Brain microvascular endothelial cell (primary cell): ENCODE measurements around the gene TNC.

ENCODE experiments used
- DNase-seq: peaks from one replicate; pipeline ENCODE4 v3.0.0-alpha.2; 2020
- H3K27ac ChIP-seq: fragments of 250-450 bp; sonication (Bioruptor Pico); 2 replicates; pipeline ENCODE4 v1.5.1; 2020; ENCODE audit warnings: mild to moderate bottlenecking, moderate library complexity
- H3K27me3 ChIP-seq: fragments of 250-450 bp; sonication (Bioruptor Pico); replicated peaks from 2 replicates; pipeline ENCODE4 v1.5.1; 2020; ENCODE audit warnings: mild to moderate bottlenecking
- H3K36me3 ChIP-seq: fragments of 250-450 bp; sonication (Bioruptor Pico); replicated peaks from 2 replicates; pipeline ENCODE4 v1.5.1; 2020; ENCODE audit warnings: mild to moderate bottlenecking
- H3K4me3 ChIP-seq: 2 replicates; pipeline ENCODE4 v1.5.1; 2011; ENCODE audit warnings: low read depth, mild to moderate bottlenecking, control low read depth, low read length, moderate library complexity
- in situ Hi-C: cut with HindIII; loops from 2 replicates; pipeline ENCODE4 v1.10.0; 2017; ENCODE audit warnings: low sequenced_read_pairs, low pct_ligation_motif_present
- TF ChIP-seq, protein P1 (sequence below): IDR thresholded peaks from 2 replicates; pipeline ENCODE4 v1.5.1; 2011; ENCODE audit warnings: low read depth, mild to moderate bottlenecking, moderate library complexity, low read length, control low read depth, inconsistent platforms; ENCODE audit errors: missing control alignments

Gene TNC

DNA sequence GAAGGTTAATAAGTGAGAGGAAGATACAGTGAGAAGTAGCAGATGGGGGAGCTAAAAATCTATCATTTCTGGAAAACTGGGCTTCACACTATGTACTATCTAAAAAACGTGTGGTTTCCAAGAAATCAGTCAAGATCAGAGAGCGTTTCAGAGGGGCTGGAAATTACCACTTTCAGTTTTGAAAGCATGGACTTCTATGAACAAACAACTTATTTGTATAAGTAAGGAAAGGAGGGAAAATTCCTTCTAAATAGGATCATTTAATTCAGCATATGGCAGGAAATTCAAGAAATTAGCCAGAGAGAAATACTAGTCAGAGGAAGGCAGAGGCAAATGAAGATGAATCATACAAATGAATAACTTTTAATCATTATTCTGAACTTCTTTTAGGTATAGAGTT is 11.3 kb downstream of the TNC start:
- Histone ChIP-seq H3K36me3 (no peaks in the 10 kb centered on the region), H3K4me3 (no peak overlapping the region), H3K27me3 (no peaks in the 10 kb centered on the region), H3K27ac (no peak overlapping the region)
- in situ Hi-C loops, result no loop called here
- no peak for DNase-seq
- TF ChIP-seq, protein P1, sequence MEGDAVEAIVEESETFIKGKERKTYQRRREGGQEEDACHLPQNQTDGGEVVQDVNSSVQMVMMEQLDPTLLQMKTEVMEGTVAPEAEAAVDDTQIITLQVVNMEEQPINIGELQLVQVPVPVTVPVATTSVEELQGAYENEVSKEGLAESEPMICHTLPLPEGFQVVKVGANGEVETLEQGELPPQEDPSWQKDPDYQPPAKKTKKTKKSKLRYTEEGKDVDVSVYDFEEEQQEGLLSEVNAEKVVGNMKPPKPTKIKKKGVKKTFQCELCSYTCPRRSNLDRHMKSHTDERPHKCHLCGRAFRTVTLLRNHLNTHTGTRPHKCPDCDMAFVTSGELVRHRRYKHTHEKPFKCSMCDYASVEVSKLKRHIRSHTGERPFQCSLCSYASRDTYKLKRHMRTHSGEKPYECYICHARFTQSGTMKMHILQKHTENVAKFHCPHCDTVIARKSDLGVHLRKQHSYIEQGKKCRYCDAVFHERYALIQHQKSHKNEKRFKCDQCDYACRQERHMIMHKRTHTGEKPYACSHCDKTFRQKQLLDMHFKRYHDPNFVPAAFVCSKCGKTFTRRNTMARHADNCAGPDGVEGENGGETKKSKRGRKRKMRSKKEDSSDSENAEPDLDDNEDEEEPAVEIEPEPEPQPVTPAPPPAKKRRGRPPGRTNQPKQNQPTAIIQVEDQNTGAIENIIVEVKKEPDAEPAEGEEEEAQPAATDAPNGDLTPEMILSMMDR, result no peak

DNA sequence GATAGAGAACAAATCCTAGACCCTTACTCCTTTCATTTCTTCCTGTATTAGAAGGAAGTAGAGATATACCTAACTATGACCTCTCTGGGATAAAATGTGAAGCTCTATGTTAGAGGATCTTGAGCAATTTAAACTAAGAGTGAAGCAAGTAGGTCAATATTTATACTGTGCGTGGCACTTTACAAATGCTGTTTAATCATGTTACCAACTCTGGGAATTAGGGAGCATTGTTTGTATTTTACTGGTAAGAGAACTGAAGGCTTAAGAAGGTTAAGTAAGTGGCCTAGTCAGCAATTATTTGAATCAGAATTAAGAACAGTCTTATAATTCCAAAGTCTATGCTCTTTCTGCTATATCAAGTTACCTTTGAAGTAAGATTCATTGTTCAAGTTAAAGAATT is 12.0 kb downstream of the TNC start:
- in situ Hi-C loops, result no loop called here
- no peak overlapping the region for H3K27ac ChIP-seq
- TF ChIP-seq, protein P1, result no peak

DNA sequence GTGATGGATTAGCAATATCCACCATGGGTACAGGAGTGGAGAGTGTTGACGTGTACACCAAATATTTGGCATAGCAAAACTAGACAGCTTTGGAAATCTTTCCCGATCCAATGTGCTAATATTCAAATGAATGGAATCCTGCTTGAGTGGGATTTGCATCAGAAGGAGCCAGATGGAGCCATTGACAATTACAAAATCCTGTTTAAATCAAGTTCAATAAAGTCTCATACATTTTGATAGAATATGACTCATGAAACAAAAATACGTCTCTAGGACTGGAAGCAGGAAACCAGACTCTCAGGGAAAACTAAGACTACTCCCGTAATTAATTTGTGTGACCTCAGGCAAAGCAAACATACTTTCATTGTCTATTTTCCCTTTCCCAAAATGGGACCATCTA is 13.0 kb downstream of the TNC start:
- no peaks in the 10 kb centered on the region for H3K27me3 ChIP-seq
- in situ Hi-C loops, result no loop called here
- no peaks in the 10 kb centered on the region for H3K36me3 ChIP-seq
- H3K27ac ChIP-seq, result no peak overlapping the region
- no peak for DNase-seq
- TF ChIP-seq, protein P1, result no peak
- H3K4me3 ChIP-seq, result no peak overlapping the region

More for the DNA sequence above, 12.0 kb downstream of the TNC start:
- H3K4me3 ChIP-seq, result no peak overlapping the region
- H3K36me3 ChIP-seq, result no peaks in the 10 kb centered on the region
- DNase-seq, result no peak
- no peaks in the 10 kb centered on the region for H3K27me3 ChIP-seq

- no peak overlapping the region for H3K27ac ChIP-seq
- H3K4me3 ChIP-seq, result no peak overlapping the region
- DNase-seq, result no peak
- TF ChIP-seq, protein P1, result no peak
- H3K27me3 ChIP-seq, result no peaks in the 10 kb centered on the region
- H3K36me3 ChIP-seq, result no peaks in the 10 kb centered on the region
- in situ Hi-C loops, result no loop called here
These were observed 14.0 kb downstream of the TNC start for GRCh38 chr9:115103746-115104477.

DNA sequence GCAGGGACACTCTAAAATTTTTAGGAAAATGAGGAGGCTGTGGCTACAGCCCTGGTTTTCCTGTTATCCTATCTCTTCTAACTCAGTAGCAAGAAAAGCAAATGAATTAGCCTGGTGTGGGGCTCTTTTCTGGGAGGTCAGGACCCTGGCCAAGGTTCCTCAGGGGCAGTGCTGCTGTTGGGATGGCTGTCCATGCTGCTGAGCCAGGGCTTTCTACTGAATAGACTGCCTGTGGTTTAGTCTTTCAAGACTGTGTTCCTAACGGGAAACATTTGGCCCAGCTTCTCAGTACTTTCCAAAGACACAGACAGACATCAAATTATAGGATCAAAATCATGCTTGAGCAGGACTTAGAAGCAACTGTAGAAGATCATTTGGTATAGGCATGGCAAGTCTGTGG is 18.1 kb downstream of the TNC start:
- in situ Hi-C loops, result no loop called here
- H3K36me3 ChIP-seq, result no peaks in the 10 kb centered on the region

More for the DNA sequence above, 18.1 kb downstream of the TNC start:
- TF ChIP-seq, protein P1, result no peak
- Histone ChIP-seq H3K27ac (no peak overlapping the region), H3K4me3 (no peak overlapping the region), H3K27me3 (no peaks in the 10 kb centered on the region)
- DNase-seq, result no peak
